ENCODE measurements around the gene MT1B.

MT1B gene

DNA sequence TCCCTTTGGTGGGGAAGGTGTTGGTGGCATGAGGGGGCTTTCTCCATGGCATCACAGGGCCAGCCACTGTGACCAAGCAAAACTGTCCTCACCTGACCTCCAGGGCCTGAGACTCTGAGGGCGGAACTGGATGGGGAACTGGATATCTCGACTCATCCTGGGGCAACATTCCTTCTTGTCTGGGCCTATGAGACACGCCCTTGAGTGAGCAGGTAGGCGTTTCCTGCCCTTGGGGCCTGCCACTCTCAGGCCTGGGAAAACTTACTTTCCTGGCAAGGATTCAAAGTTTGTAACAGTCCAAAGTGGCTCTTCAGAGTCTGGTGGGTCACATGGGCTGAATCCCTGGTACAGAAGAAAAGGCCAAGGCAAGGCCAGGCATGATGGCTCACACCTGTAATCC is 40.2 kb downstream of the MT1B start:
- no peak for DNase-seq

DNA sequence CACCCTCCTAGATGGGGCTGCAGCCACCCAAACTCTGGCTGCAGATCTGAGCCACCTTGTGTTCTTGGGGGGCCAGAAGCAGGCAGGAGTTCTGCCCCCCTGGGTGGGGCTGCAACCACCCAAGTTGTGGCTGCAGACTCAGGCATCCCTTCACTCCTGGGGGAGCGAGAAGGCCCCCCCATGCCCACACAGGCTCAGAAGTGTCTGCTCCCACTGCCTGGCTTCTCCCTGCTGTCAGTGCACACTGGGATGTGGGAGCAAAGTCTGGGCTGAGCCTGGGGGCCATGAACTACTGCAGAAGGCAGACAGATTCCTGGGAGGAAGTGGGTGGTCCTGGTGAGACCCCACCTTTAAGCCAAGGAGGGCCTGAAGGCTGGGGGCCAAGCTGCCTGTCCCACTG is 43.6 kb downstream of the MT1B start:
- DNase-seq: no peak

DNA sequence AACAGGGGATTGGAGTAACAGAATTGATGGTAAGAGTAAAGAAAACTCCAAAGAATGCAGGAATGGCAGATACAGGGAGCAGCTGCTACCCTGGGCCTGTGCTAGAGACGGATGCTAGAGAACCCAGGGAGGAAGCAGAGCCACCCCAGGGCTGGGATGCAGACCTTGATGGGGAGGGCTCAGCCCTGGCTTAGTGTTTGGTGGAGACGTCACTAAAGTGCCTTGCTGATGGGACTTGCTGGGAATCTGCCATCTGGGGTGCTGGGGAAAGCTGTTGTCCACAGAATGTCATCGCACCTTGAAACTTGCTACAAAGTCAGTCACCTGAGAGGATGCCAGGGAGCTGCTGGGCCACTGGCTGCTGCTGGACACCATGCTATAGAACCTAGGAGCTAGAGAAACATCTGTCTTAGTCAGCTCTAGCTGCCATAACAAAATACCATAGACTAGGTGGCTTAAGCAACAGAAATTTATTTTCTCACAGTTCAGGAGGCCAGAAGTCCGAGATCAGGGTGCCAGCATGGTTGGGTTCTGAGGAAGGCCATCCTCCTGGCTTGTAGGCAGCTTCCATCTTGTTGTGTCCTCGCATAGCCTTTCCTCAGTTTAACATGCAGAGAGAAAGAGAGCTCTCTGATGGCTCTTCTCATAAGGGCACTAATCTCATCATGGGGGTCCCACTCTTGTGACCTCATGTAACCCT is 45.9 kb downstream of the MT1B start:
- DNase-seq: no peak

DNA sequence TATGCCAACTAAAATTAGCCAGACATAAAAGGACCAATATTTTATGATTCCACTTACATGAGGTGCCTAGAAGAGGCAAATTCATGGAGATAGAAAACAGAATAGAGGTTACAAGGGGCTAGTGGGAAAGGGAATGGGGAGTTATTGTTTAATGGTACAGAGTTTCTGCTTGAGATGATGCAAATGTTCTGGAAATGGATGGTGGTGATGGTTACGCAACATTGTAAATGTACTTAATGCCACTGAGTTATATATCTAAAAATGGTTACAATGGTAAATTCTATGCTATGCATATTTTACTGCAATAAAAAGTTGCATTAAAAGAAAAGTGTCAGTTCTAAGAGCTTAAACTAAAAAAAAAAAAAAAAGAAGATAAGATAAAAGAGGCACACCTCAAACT is 48.5 kb downstream of the MT1B start:
- no peak for DNase-seq

DNA sequence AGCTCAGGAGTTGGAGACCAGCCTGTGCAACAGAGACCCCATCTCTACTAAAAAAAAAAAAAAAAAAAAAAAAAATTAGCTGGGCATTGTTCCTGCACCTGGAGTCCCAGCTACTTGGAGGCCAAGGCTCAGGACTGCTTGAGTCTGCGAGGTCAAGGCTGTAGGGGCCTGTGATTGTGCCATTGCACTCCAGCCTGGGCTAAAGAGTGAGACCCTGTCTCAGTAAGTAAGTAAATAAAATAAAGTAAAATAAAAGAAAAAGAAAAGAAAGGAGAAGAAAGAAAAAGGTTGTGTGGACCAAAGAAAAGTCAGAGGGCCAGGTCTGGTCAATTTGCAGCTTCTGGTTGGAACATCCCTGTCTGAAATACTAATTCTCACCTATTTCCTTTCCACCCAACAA is 48.9 kb downstream of the MT1B start:
- DNase-seq: no peak

DNA sequence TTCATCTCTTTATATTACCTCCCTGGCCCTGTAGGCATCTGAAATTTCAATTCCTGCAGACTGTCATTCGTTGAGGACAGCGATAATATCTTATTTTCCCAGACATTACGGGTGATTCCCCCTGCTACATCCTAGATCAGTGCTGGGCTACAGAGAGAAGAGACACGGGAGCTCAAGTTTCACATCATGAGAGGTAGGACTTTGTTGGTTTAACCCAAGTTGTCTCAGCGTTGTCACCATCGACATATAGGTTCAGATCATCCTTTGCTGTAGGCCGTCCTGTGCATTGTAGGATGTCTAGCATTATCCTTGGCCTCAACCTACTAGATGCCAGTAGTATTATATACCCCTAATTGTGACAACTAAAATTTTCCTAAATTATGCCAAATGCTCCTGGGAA is 49.8 kb downstream of the MT1B start:
- DNase-seq: no peak
